IPS-15b (cell line): ENCODE results near the gene ROBO1.

Experiments
- H3K27me3 ChIP-seq: one replicate; pipeline ENCODE4 v1.6.1; 2013; ENCODE audit warnings: low read length; ENCODE audit not compliant: control insufficient read depth, insufficient read depth
- H3K36me3 ChIP-seq: one replicate; pipeline ENCODE4 v1.6.1; 2013; ENCODE audit warnings: low read length; ENCODE audit not compliant: control insufficient read depth, insufficient read depth
- H3K4me1 ChIP-seq: one replicate; pipeline ENCODE4 v1.6.1; 2013; ENCODE audit warnings: mild to moderate bottlenecking, low read length; ENCODE audit not compliant: control insufficient read depth, insufficient read depth
- H3K4me3 ChIP-seq: one replicate; pipeline ENCODE4 v1.5.1; 2013; ENCODE audit warnings: low read depth, low read length
- H3K9ac ChIP-seq: one replicate; pipeline ENCODE4 v1.6.1; 2013; ENCODE audit warnings: low read depth, mild to moderate bottlenecking, low read length
- H3K9me3 ChIP-seq: one replicate; pipeline ENCODE4 v1.6.1; 2013; ENCODE audit warnings: mild to moderate bottlenecking, low read length; ENCODE audit not compliant: control insufficient read depth, insufficient read depth

ROBO1 gene

DNA sequence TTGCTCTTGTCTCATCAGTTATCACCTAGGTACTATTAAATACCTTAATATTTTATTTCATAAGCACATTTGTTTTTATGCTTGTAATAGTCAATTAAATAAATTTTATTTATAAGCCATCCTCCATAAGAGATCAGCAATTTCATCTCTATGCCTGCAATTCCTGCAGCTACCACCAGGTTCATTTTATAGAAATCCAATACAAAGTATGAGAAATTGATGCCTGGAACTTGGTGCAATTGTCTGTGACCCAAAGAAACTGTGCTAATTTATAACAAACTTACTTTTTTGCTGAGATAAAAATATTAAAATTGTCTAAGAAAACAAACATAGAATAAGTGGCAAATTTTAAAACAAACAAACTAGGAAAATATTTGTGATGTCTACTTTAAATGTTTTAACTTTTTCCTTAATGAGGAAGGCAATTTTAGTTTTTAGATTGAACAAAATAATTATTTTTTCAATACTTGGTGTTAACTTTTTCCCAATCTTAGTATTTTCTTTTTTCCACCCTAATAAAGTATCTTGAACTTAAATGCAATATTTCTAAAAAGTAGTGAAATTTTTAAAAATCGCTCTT is 1026.6 kb downstream of the ROBO1 start:
- no peaks in the 10 kb centered on the region for H3K36me3 ChIP-seq
- H3K4me1 ChIP-seq, result peaks cover 6% of the 10 kb centered on the region
- no peak overlapping the region for H3K9ac ChIP-seq
- H3K27me3 ChIP-seq, result no peaks in the 10 kb centered on the region
- H3K4me3 ChIP-seq, result no peak overlapping the region
- no peaks in the 10 kb centered on the region for H3K9me3 ChIP-seq

GRCh38 chr3:78738833-78739232 is 1029.0 kb downstream of the ROBO1 start:
- Histone ChIP-seq H3K4me1 (peaks cover 6% of the 10 kb centered on the region), H3K4me3 (no peak overlapping the region), H3K27me3 (no peaks in the 10 kb centered on the region), H3K9ac (no peak overlapping the region), H3K9me3 (no peaks in the 10 kb centered on the region), H3K36me3 (no peaks in the 10 kb centered on the region)

- Histone ChIP-seq H3K27me3 (no peaks in the 10 kb centered on the region), H3K36me3 (no peaks in the 10 kb centered on the region), H3K9ac (no peak overlapping the region), H3K4me3 (no peak overlapping the region), H3K4me1 (peaks cover 6% of the 10 kb centered on the region), H3K9me3 (no peaks in the 10 kb centered on the region)
Observed at GRCh38 chr3:78737988-78738387, 1029.8 kb downstream of the ROBO1 start.

- Histone ChIP-seq H3K27me3 (no peaks in the 10 kb centered on the region), H3K4me3 (no peak overlapping the region), H3K9ac (no peak overlapping the region), H3K9me3 (no peaks in the 10 kb centered on the region), H3K4me1 (peaks cover 6% of the 10 kb centered on the region), H3K36me3 (no peaks in the 10 kb centered on the region)
Observed at GRCh38 chr3:78736863-78737262, 1030.9 kb downstream of the ROBO1 start.

DNA sequence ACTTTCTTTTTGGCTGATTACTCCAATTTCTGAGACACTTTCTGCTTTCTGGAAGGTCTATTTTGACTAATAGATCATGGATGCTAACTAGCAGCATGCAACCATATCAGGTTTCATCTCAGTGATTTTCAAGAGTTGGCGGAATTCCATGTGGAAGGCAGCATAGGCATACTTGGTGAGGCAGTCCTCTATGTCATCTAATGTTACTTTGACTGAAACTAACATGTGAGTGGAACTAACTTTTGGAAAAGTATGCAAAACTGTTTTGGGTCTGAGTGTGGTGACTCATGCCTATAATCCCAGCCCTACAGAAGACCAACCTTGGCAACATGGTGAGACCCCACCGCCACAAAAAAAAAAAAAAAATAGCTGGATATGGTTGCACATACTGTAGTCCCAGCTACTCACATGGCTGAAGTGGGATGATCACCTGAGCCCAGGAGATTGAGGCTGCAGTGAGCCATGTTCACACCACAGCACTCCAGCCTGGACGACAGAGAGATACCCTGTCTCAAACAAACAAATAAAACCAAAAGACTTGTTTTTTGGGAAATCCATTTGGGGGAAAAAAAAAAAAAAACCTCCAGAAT is 1033.7 kb downstream of the ROBO1 start:
- Histone ChIP-seq H3K36me3 (no peaks in the 10 kb centered on the region), H3K4me3 (no peak overlapping the region), H3K9ac (no peak overlapping the region), H3K9me3 (no peaks in the 10 kb centered on the region), H3K4me1 (peaks cover 8% of the 10 kb centered on the region), H3K27me3 (no peaks in the 10 kb centered on the region)

DNA sequence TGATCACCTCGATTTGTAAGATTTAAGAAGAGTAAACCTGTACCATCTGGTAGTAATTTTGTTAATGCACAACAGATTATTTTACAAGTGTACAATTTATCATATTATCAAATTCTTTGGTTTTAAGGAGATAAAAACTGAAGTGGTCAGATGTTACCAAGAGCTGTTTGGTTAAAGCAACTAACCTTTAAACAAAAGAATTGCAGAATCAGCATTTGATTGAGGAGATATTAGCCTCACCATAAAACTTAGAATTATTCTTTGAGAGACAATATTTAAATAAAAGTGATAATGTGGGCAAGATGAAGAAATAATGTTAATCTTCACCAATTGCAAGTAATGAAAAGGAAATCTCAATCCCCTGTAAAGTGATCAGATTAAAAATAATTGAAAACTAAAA is 1034.9 kb downstream of the ROBO1 start:
- no peaks in the 10 kb centered on the region for H3K9me3 ChIP-seq
- no peaks in the 10 kb centered on the region for H3K36me3 ChIP-seq
- H3K4me3 ChIP-seq, result no peak overlapping the region
- H3K4me1 ChIP-seq, result peaks cover 9% of the 10 kb centered on the region
- H3K27me3 ChIP-seq, result no peaks in the 10 kb centered on the region
- no peak overlapping the region for H3K9ac ChIP-seq

DNA sequence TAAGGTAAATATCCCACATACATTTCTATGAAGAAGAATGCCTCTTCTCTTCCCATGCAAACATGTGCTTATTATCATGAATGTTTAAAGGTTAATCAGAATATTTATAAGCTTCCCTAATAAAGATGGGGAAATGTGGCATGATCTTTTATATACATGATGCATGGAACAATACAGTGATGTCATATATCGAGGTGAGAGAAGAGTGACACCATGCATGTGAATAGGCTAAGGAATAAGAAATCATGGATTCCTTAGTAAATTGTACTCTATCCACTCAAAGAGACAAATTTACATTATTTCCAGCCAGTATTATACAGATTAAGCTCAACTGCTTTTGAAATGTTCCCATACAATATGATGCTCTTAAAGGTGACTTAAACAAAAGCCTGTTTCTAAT is 1035.3 kb downstream of the ROBO1 start:
- H3K4me3 ChIP-seq, result no peak overlapping the region
- peaks cover 7% of the 10 kb centered on the region for H3K4me1 ChIP-seq
- H3K9me3 ChIP-seq, result no peaks in the 10 kb centered on the region
- H3K27me3 ChIP-seq, result no peaks in the 10 kb centered on the region
- no peak overlapping the region for H3K9ac ChIP-seq
- H3K36me3 ChIP-seq, result no peaks in the 10 kb centered on the region

DNA sequence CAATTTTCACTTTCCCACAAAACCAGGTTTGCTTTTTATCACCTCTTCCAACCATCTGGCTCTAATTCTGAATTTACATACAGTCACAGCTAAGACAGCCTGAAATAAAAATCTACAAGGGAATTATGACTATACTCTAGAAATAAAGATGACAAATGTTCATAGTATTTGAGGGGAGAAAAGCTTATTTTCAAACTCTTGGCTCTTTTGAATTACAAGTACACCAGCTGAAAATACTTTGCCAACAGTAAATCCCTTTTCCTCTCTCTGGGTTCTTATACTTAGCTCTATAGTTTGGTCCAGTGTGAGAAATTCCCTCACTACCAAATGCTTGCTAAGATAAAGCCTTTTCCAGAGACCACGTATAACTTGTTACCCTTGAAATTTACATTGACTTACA is 1037.9 kb downstream of the ROBO1 start:
- Histone ChIP-seq H3K9me3 (no peaks in the 10 kb centered on the region), H3K4me3 (no peak overlapping the region), H3K27me3 (no peaks in the 10 kb centered on the region), H3K36me3 (no peaks in the 10 kb centered on the region), H3K9ac (no peak overlapping the region), H3K4me1 (peaks cover 7% of the 10 kb centered on the region)

DNA sequence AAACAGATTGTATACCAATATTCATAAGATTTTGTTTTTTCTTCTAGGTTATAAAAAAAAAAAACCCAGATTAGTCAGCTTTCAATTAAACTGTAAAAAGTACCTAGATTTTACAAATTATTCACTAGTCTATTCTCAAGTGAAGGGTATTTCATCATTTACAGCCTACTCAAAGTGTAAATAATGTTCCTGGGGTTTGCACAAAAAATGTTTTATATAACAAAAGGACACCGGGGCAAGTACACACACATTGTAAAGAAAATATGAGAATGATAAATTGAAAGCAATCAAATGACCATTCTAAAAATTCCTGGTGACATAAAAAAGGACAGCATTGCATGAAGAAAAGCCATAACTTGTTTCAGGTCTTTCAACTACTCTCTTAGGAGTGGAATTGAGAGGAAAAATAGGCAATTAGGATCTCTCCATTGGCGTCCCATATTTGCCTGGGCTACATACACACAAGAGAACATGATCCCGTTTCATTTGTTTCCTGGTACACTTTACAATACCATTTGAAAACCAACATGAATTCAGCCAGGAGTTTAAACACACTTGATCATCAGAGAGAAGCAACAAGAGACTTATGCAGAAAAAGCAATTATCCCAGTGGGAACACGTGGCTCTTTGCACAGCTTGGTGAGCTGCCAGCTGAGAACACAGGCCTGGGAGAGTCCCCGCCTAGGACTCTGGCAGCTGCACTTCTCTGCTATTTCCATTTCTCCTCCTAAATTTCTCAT is 1039.2 kb downstream of the ROBO1 start:
- Histone ChIP-seq H3K36me3 (no peaks in the 10 kb centered on the region), H3K4me3 (no peak overlapping the region), H3K9ac (no peak overlapping the region), H3K9me3 (no peaks in the 10 kb centered on the region), H3K4me1 (peaks cover 7% of the 10 kb centered on the region), H3K27me3 (no peaks in the 10 kb centered on the region)

- Histone ChIP-seq H3K36me3 (no peaks in the 10 kb centered on the region), H3K4me3 (no peak overlapping the region), H3K9ac (no peak overlapping the region), H3K9me3 (no peaks in the 10 kb centered on the region), H3K4me1 (peaks cover 7% of the 10 kb centered on the region), H3K27me3 (no peaks in the 10 kb centered on the region)
Observed at GRCh38 chr3:78726545-78726944, 1041.3 kb downstream of the ROBO1 start.

DNA sequence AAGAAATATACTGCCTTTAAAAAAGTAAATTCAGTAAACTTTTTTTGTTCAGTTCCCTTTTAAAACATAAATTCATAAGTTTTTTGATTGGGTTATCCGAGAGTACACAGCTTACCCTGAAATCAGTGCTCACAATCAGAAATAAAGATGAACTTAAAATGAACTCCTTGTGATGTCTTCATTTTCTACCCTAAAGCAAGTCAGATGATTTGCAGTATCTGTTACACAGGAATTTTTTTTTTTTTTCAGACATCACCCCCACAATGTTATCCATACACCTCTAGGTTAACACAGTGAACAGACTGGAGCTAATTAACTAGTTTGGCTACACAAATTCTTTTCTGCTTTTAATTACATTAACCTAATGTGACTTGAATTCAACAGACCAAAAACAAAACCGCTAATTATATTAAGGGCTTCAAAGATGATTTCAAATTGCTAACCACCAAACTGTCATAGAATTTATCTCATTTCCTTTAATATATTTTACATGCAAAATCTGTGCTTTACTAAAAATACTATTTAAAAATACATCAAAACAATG is 1042.0 kb downstream of the ROBO1 start:
- Histone ChIP-seq H3K9ac (no peak overlapping the region), H3K36me3 (no peaks in the 10 kb centered on the region), H3K27me3 (no peaks in the 10 kb centered on the region), H3K4me1 (peaks cover 7% of the 10 kb centered on the region), H3K4me3 (no peak overlapping the region), H3K9me3 (no peaks in the 10 kb centered on the region)

- Histone ChIP-seq H3K4me1 (peaks cover 7% of the 10 kb centered on the region), H3K36me3 (no peaks in the 10 kb centered on the region)
Observed at GRCh38 chr3:78724859-78725258, 1042.9 kb downstream of the ROBO1 start.

More at GRCh38 chr3:78724859-78725258, 1042.9 kb downstream of the ROBO1 start:
- H3K9ac ChIP-seq, result no peak overlapping the region
- no peaks in the 10 kb centered on the region for H3K9me3 ChIP-seq
- no peak overlapping the region for H3K4me3 ChIP-seq
- H3K27me3 ChIP-seq, result no peaks in the 10 kb centered on the region
